MCF 10A (cell line): Measurements from ENCODE around the gene RRP7A. TPM values are rescaled to one million over a fixed set of nuclear protein-coding genes. Genes with fewer than 3 reads are reported as not detected.
"Not testable (repeated sequence)": the region's sequence is repeated elsewhere in the genome, so short reads cannot be mapped to it uniquely, and the experiment has no call there.

Experiments used
- BruUV-seq: library from RNA; stranded (reverse); fragments of 400-500 nt; replicated peaks from 2 replicates; lab custom pipeline; 2021; lab: Mats Ljungman, UMichigan
- CTCF ChIA-PET: fragments of 300-600 bp; sonication (Branson Sonifier 250); formaldehyde crosslinking; extraction: SDS; loops from one replicate; lab custom pipeline; 2021; ENCODE audit warnings: antibody characterized with exemption, inconsistent platforms; lab: Yijun Ruan, JAX
- POLR2A ChIA-PET: fragments of 300-600, 350-650 bp; sonication (Branson Sonifier 250); formaldehyde crosslinking; extraction: SDS; loops from one replicate; lab custom pipeline; 2020; ENCODE audit warnings: antibody characterized with exemption, inconsistent platforms; lab: Yijun Ruan, JAX
- DNase-seq: peaks from one replicate; pipeline ENCODE4 v3.0.0-alpha.2; 2018; ENCODE audit not compliant: unreplicated experiment
- H3K27ac Mint-ChIP-seq: one replicate; pipeline ENCODE4 v1.8.0; 2022; ENCODE audit warnings: mild to moderate bottlenecking, low read depth, mixed read lengths; ENCODE audit not compliant: unreplicated experiment
- H3K27me3 Mint-ChIP-seq: one replicate; pipeline ENCODE4 v1.8.0; 2022; ENCODE audit warnings: mixed read lengths; ENCODE audit not compliant: insufficient read depth, unreplicated experiment
- H3K36me3 Mint-ChIP-seq: one replicate; pipeline ENCODE4 v1.8.0; 2022; ENCODE audit warnings: mild to moderate bottlenecking, moderate library complexity, mixed read lengths; ENCODE audit not compliant: insufficient read depth, unreplicated experiment
- H3K4me1 Mint-ChIP-seq: one replicate; pipeline ENCODE4 v1.8.0; 2022; ENCODE audit warnings: mixed read lengths; ENCODE audit not compliant: insufficient read depth, unreplicated experiment
- H3K4me3 Mint-ChIP-seq: one replicate; pipeline ENCODE4 v1.8.0; 2022; ENCODE audit warnings: mild to moderate bottlenecking, moderate library complexity, mixed read lengths; ENCODE audit not compliant: unreplicated experiment
- H3K9me3 Mint-ChIP-seq: one replicate; pipeline ENCODE4 v1.8.0; 2022; ENCODE audit warnings: mixed read lengths; ENCODE audit not compliant: unreplicated experiment
- intact Hi-C: fragments of 100-400 bp; cut with micrococcal nuclease; formaldehyde crosslinking; loops from 2 replicates; pipeline ENCODE4 v1.14.1; 2022
- total RNA-seq: library from RNA; stranded (reverse); gene quantifications from 2 replicates; pipeline ENCODE4 v1.2.3, GENCODE V29; 2022
- TF ChIP-seq, protein P1 (sequence below): fragments of 200-600 bp; IDR thresholded peaks from one replicate; pipeline ENCODE4 v1.8.0; 2022; ENCODE audit warnings: antibody characterized with exemption, mild to moderate bottlenecking; ENCODE audit not compliant: unreplicated experiment

Gene RRP7A
- total RNA-seq, 1 experiment from 2014 or later = 59.4 TPM

- H3K36me3 Mint-ChIP-seq = no peaks in the 10 kb centered on the region
- no peak overlapping the region for H3K27ac Mint-ChIP-seq
- TF ChIP-seq, protein P1, sequence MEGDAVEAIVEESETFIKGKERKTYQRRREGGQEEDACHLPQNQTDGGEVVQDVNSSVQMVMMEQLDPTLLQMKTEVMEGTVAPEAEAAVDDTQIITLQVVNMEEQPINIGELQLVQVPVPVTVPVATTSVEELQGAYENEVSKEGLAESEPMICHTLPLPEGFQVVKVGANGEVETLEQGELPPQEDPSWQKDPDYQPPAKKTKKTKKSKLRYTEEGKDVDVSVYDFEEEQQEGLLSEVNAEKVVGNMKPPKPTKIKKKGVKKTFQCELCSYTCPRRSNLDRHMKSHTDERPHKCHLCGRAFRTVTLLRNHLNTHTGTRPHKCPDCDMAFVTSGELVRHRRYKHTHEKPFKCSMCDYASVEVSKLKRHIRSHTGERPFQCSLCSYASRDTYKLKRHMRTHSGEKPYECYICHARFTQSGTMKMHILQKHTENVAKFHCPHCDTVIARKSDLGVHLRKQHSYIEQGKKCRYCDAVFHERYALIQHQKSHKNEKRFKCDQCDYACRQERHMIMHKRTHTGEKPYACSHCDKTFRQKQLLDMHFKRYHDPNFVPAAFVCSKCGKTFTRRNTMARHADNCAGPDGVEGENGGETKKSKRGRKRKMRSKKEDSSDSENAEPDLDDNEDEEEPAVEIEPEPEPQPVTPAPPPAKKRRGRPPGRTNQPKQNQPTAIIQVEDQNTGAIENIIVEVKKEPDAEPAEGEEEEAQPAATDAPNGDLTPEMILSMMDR = no peak
- CTCF ChIA-PET = interaction anchor here (0.6 to 1.2 kb wide), 2 partner anchors 15 to 599 kb away, joined by 3 to 4 read pairs; no protein-coding TSS in a partner anchor
- H3K27me3 Mint-ChIP-seq = peaks cover 12% of the 10 kb centered on the region
- H3K4me3 Mint-ChIP-seq = no peak overlapping the region
- no peaks in the 10 kb centered on the region for H3K4me1 Mint-ChIP-seq
- intact Hi-C loops = no loop called here
- no TSS peak for BruUV-seq
- no peak for DNase-seq
- H3K9me3 Mint-ChIP-seq = no peaks in the 10 kb centered on the region
- POLR2A ChIA-PET = interaction anchor here (1.0 kb wide), 1 partner anchor 17 kb away, joined by 3 read pairs; no protein-coding TSS in a partner anchor
These were observed 29.2 kb upstream of the RRP7A start for GRCh38 chr22:42548597-42549330.

- H3K4me3 Mint-ChIP-seq, intact Hi-C loops, H3K9me3 Mint-ChIP-seq, BruUV-seq, H3K36me3 Mint-ChIP-seq, H3K27ac Mint-ChIP-seq, H3K4me1 Mint-ChIP-seq, DNase-seq: not testable (repeated sequence)
- CTCF ChIA-PET = interaction anchor here (0.6 to 1.2 kb wide), 2 partner anchors 14 to 600 kb away, joined by 3 to 4 read pairs; no protein-coding TSS in a partner anchor
- H3K27me3 Mint-ChIP-seq = peaks cover 12% of the 10 kb centered on the region
- POLR2A ChIA-PET = interaction anchor here (1.0 kb wide), 1 partner anchor 18 kb away, joined by 3 read pairs; no protein-coding TSS in a partner anchor
These were observed 28.5 kb upstream of the RRP7A start for GRCh38 chr22:42548126-42548525.

DNA sequence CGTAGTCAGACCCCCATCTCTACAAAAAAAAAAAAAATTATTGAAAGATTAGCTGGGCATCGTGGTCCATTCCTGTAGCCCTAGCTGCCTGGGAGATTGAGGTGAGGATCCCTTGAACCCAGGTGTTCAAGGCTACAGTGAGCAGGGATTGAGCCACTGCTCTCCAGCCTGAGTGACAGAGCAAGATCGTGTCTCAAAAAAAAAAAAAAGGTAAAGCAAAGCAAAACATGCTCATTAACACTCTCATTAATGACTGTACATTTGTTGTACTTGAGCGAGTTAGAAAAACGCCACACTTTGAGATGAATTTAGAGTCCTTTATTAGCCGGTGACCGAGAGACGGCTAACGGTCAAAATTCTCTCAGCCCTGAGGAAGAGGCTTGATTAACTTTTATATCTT, 28.0 kb upstream of the RRP7A start:
- H3K27me3 Mint-ChIP-seq = peaks cover 12% of the 10 kb centered on the region
- TF ChIP-seq, protein P1 = no peak
- no peak for DNase-seq
- ChIA-PET POLR2A (interaction anchor here (1.0 kb wide), 2 partner anchors 13 to 19 kb away, joined by 3 read pairs; no protein-coding TSS in a partner anchor), CTCF (interaction anchor here (1.2 kb wide), 1 partner anchor 14 kb away, joined by 4 read pairs; no protein-coding TSS in a partner anchor)
- H3K9me3 Mint-ChIP-seq = no peaks in the 10 kb centered on the region
- no peaks in the 10 kb centered on the region for H3K36me3 Mint-ChIP-seq
- H3K27ac Mint-ChIP-seq = no peak overlapping the region
- BruUV-seq = no TSS peak
- no peaks in the 10 kb centered on the region for H3K4me1 Mint-ChIP-seq
- intact Hi-C loops = no loop called here
- no peak overlapping the region for H3K4me3 Mint-ChIP-seq

GRCh38 chr22:42544686-42545085, 25.1 kb upstream of the RRP7A start:
- BruUV-seq = no TSS peak
- intact Hi-C loops = no loop called here
- H3K4me3 Mint-ChIP-seq = no peak overlapping the region
- TF ChIP-seq, protein P1 = no peak
- no peak overlapping the region for H3K27ac Mint-ChIP-seq
- no peaks in the 10 kb centered on the region for H3K36me3 Mint-ChIP-seq
- no peak for DNase-seq
- peaks cover 9% of the 10 kb centered on the region for H3K27me3 Mint-ChIP-seq
- ChIA-PET POLR2A (no interaction called here), CTCF (interaction anchor here (0.7 kb wide), 1 partner anchor 453 kb away, joined by 3 read pairs; no protein-coding TSS in a partner anchor)
- no peaks in the 10 kb centered on the region for H3K9me3 Mint-ChIP-seq
- H3K4me1 Mint-ChIP-seq = no peaks in the 10 kb centered on the region

DNA sequence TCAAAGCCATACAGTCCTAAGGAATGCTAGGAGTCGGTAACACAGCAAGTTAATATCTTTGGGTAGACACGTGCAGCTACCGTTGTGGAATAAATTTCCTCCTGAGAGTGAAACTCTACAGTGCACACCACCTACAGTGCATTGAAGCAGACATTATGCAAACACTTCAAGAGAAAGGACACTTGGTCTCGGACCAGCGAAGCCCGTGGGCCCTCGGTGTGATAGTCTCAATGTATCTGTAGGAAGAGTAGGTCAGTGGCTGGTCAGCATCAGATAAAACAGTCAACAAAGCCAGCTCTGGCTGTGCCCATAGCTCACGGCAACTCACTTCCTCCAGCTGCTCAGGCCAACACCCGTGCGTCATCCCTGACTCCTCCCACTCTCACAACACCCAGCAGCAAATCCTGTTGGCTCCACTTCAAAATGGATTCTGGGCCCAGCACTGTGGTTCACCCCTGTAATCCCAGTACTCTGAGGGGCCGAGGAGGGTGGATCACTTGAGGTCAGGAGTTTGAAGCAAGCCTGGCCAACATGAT, 19.7 kb upstream of the RRP7A start:
- H3K36me3 Mint-ChIP-seq, H3K27me3 Mint-ChIP-seq, BruUV-seq, H3K4me3 Mint-ChIP-seq, intact Hi-C loops, H3K4me1 Mint-ChIP-seq, H3K9me3 Mint-ChIP-seq: not testable (repeated sequence)
- POLR2A ChIA-PET = interaction anchor here (0.6 to 3.0 kb wide), 5 partner anchors 41 to 542 kb away, joined by 3 to 11 read pairs (median 3); partner anchors contain the start of gene POLDIP3
- CTCF ChIA-PET = interaction anchor here (0.7 to 0.9 kb wide), 2 partner anchors 78 to 842 kb away, joined by 3 to 5 read pairs; no protein-coding TSS in a partner anchor
- H3K27ac Mint-ChIP-seq = peak overlapping the region; percentile 51
- DNase-seq = peak; percentile 50

DNA sequence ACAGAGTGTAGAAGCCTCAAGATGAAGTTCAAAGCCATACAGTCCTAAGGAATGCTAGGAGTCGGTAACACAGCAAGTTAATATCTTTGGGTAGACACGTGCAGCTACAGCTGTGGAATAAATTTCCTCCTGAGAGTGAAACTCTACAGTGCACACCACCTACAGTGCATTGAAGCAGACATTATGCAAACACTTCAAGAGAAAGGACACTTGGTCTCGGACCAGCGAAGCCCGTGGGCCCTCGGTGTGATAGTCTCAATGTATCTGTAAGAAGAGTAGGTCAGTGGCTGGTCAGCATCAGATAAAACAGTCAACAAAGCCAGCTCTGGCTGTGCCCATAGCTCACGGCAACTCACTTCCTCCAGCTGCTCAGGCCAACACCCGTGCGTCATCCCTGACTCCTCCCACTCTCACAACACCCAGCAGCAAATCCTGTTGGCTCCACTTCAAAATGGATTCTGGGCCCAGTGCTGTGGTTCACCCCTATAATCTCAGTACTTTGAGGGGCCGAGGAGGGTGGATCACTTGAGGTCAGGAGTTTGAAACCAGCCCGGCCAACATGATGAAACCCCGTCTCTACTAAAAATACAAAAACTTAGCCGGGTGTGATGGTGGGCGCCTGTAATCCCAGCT, 17.7 kb upstream of the RRP7A start:
- H3K4me3 Mint-ChIP-seq, H3K27me3 Mint-ChIP-seq, H3K4me1 Mint-ChIP-seq, intact Hi-C loops, BruUV-seq, H3K36me3 Mint-ChIP-seq, DNase-seq, H3K9me3 Mint-ChIP-seq: not testable (repeated sequence)
- CTCF ChIA-PET = interaction anchor here (1.0 kb wide), 1 partner anchor 9 kb away, joined by 3 read pairs; no protein-coding TSS in a partner anchor
- POLR2A ChIA-PET = interaction anchor here (0.8 to 3.0 kb wide), 3 partner anchors 77 to 1091 kb away, joined by 3 to 11 read pairs (median 3); partner anchors contain the start of genes POLDIP3 and TOB2
- peak overlapping the region; percentile 84 for H3K27ac Mint-ChIP-seq
